HepG2 (cell line): ENCODE measurements around the gene TMEM176A. TPM values are rescaled to one million over a fixed set of nuclear protein-coding genes. Genes with fewer than 3 reads are reported as not detected.

Experiments used
- FIP1L1 ChIP-seq: fragments of 200-400 bp; formaldehyde crosslinking; IDR thresholded peaks from 2 replicates; pipeline ENCODE4 v1.6.1; 2018; ENCODE audit warnings: low read depth, mild to moderate bottlenecking, low read length, moderate library complexity, borderline replicate concordance; ENCODE audit not compliant: insufficient read depth
- TARDBP ChIP-seq: sonication (generic); formaldehyde crosslinking; IDR thresholded peaks from 2 replicates; pipeline ENCODE4 v1.8.0; 2022; ENCODE audit warnings: mild to moderate bottlenecking, missing genetic modification reagents
- ZFP36L1 ChIP-seq: sonication (generic); formaldehyde crosslinking; IDR thresholded peaks from 2 replicates; pipeline ENCODE4 v1.8.0; 2022; ENCODE audit warnings: mild to moderate bottlenecking, missing genetic modification reagents, moderate library complexity
- ZFP36L2 ChIP-seq: sonication (generic); formaldehyde crosslinking; IDR thresholded peaks from 2 replicates; pipeline ENCODE4 v1.4.0; 2020; ENCODE audit warnings: missing genetic modification reagents
- ZNF230 ChIP-seq: sonication (generic); formaldehyde crosslinking; IDR thresholded peaks from 2 replicates; pipeline ENCODE4 v1.4.0; 2020; ENCODE audit warnings: mild to moderate bottlenecking, missing genetic modification reagents
- ZNF703 ChIP-seq: sonication (generic); formaldehyde crosslinking; IDR thresholded peaks from 2 replicates; pipeline ENCODE4 v1.5.1; 2020; ENCODE audit warnings: missing genetic modification reagents, mild to moderate bottlenecking, moderate library complexity, borderline replicate concordance
- polyA plus RNA-seq, 8 experiments: library from polyadenylated mRNA; depleted of rRNA in 3 of 8; stranded (reverse) in 7 of 8; unstranded in 1 of 8; fragments of >200 nt; fragmentation: Illumina TruSeq in 4 of 8; extraction: Trizol in 4 of 8; gene quantifications; 2 replicates each; pipeline versions ENCODE4 v1.2.1 to v1.2.3, GENCODE V29; 2011 to 2016; ENCODE audit warnings: low read depth in 4 of 8, missing spikeins in 1 of 8, mixed read lengths in 1 of 8; ENCODE audit not compliant: insufficient read depth in 1 of 8
- total RNA-seq, 5 experiments: library from RNA; depleted of rRNA; stranded (reverse); fragments of >200 nt; fragmentation: Illumina TruSeq; extraction: Trizol; gene quantifications; 2 replicates each; pipeline ENCODE4 v1.2.3, GENCODE V29; 2016; ENCODE audit warnings: low read depth in 1 of 5
- TF ChIP-seq, protein P1 (sequence below): sonication (generic); formaldehyde crosslinking; IDR thresholded peaks from 2 replicates; pipeline ENCODE4 v1.5.0; 2020; ENCODE audit warnings: mild to moderate bottlenecking, missing genetic modification reagents, borderline replicate concordance

Gene TMEM176A
- total and polyA plus RNA-seq, 2 of the 13 experiments (the other 11 are each of a cell fraction or from before 2014, with no cell fraction given) = not detected

DNA sequence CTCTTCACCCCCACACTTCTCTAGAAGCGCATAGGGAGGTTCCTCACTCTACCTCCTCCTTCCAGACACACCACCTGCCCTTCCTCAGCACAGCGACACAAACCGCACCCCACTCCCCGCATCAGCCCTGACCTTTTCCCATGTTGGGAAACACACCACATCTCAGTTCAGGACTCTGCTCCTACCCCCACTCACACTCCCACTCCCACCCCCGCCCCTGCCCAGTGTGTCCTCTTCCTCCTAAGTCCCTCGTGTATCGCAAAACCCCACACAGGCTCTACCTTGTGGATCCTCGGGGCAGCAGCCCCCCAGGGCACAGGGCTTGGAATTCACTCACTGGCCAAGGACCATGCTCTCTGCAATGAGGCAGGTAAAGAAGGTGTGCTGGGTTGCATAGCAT, 47.5 kb downstream of the TMEM176A start (continued):
- no peak for TF ChIP-seq ZNF230 (CRISPR knock-in tag)
- TF ChIP-seq, protein P1, sequence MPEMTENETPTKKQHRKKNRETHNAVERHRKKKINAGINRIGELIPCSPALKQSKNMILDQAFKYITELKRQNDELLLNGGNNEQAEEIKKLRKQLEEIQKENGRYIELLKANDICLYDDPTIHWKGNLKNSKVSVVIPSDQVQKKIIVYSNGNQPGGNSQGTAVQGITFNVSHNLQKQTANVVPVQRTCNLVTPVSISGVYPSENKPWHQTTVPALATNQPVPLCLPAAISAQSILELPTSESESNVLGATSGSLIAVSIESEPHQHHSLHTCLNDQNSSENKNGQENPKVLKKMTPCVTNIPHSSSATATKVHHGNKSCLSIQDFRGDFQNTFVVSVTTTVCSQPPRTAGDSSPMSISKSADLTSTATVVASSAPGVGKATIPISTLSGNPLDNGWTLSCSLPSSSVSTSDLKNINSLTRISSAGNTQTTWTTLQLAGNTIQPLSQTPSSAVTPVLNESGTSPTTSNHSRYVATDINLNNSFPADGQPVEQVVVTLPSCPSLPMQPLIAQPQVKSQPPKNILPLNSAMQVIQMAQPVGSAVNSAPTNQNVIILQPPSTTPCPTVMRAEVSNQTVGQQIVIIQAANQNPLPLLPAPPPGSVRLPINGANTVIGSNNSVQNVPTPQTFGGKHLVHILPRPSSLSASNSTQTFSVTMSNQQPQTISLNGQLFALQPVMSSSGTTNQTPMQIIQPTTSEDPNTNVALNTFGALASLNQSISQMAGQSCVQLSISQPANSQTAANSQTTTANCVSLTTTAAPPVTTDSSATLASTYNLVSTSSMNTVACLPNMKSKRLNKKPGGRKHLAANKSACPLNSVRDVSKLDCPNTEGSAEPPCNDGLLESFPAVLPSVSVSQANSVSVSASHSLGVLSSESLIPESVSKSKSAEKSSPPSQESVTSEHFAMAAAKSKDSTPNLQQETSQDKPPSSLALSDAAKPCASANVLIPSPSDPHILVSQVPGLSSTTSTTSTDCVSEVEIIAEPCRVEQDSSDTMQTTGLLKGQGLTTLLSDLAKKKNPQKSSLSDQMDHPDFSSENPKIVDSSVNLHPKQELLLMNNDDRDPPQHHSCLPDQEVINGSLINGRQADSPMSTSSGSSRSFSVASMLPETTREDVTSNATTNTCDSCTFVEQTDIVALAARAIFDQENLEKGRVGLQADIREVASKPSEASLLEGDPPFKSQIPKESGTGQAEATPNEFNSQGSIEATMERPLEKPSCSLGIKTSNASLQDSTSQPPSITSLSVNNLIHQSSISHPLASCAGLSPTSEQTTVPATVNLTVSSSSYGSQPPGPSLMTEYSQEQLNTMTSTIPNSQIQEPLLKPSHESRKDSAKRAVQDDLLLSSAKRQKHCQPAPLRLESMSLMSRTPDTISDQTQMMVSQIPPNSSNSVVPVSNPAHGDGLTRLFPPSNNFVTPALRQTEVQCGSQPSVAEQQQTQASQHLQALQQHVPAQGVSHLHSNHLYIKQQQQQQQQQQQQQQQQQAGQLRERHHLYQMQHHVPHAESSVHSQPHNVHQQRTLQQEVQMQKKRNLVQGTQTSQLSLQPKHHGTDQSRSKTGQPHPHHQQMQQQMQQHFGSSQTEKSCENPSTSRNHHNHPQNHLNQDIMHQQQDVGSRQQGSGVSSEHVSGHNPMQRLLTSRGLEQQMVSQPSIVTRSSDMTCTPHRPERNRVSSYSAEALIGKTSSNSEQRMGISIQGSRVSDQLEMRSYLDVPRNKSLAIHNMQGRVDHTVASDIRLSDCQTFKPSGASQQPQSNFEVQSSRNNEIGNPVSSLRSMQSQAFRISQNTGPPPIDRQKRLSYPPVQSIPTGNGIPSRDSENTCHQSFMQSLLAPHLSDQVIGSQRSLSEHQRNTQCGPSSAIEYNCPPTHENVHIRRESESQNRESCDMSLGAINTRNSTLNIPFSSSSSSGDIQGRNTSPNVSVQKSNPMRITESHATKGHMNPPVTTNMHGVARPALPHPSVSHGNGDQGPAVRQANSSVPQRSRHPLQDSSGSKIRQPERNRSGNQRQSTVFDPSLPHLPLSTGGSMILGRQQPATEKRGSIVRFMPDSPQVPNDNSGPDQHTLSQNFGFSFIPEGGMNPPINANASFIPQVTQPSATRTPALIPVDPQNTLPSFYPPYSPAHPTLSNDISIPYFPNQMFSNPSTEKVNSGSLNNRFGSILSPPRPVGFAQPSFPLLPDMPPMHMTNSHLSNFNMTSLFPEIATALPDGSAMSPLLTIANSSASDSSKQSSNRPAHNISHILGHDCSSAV (CRISPR knock-in tag) = no peak
- no peak for TF ChIP-seq ZFP36L1 (CRISPR knock-in tag)
- no peak for TF ChIP-seq FIP1L1
- no peak for TF ChIP-seq ZFP36L2 (CRISPR knock-in tag)
- TF ChIP-seq ZNF703 (CRISPR knock-in tag) = no peak
- no peak for TF ChIP-seq TARDBP (CRISPR knock-in tag)
